Neuron (in vitro differentiated cells): Measurements from ENCODE around the gene PTPN20.

Experiments
- H2AFZ ChIP-seq: one replicate; pipeline ENCODE4 v1.6.1; 2013; ENCODE audit warnings: low read depth, mild to moderate bottlenecking, inconsistent platforms, low read length, moderate library complexity
- H3K27me3 ChIP-seq: one replicate; pipeline ENCODE4 v1.6.1; 2013; ENCODE audit warnings: low read length; ENCODE audit not compliant: insufficient read depth
- H3K36me3 ChIP-seq: one replicate; pipeline ENCODE4 v1.6.1; 2013; ENCODE audit warnings: low read length; ENCODE audit not compliant: insufficient read depth
- H3K4me1 ChIP-seq: one replicate; pipeline ENCODE4 v1.6.1; 2013; ENCODE audit warnings: low read length; ENCODE audit not compliant: insufficient read depth
- H3K4me3 ChIP-seq: 2 replicates; pipeline ENCODE4 v1.5.1; 2013; ENCODE audit warnings: mild to moderate bottlenecking, low read length, moderate library complexity
- H3K9me3 ChIP-seq: one replicate; pipeline ENCODE4 v1.6.1; 2013; ENCODE audit warnings: low read length

The PTPN20 gene

GRCh38 chr10:47027784-47028260, 116.6 kb downstream of the PTPN20 start:
- no peaks in the 10 kb centered on the region for H3K9me3 ChIP-seq
- H3K27me3 ChIP-seq: no peaks in the 10 kb centered on the region
- H3K36me3 ChIP-seq: no peaks in the 10 kb centered on the region
- no peak overlapping the region for H2AFZ ChIP-seq
- H3K4me3 ChIP-seq: no peak overlapping the region
- H3K4me1 ChIP-seq: no peaks in the 10 kb centered on the region

GRCh38 chr10:47028466-47028865, 117.2 kb downstream of the PTPN20 start:
- Histone ChIP-seq H2AFZ (no peak overlapping the region), H3K36me3 (no peaks in the 10 kb centered on the region), H3K4me3 (no peak overlapping the region), H3K4me1 (no peaks in the 10 kb centered on the region), H3K27me3 (no peaks in the 10 kb centered on the region), H3K9me3 (no peaks in the 10 kb centered on the region)

- Histone ChIP-seq H2AFZ (no peak overlapping the region), H3K4me3 (no peak overlapping the region)
Observed at GRCh38 chr10:47029181-47030009, 118.2 kb downstream of the PTPN20 start.

DNA sequence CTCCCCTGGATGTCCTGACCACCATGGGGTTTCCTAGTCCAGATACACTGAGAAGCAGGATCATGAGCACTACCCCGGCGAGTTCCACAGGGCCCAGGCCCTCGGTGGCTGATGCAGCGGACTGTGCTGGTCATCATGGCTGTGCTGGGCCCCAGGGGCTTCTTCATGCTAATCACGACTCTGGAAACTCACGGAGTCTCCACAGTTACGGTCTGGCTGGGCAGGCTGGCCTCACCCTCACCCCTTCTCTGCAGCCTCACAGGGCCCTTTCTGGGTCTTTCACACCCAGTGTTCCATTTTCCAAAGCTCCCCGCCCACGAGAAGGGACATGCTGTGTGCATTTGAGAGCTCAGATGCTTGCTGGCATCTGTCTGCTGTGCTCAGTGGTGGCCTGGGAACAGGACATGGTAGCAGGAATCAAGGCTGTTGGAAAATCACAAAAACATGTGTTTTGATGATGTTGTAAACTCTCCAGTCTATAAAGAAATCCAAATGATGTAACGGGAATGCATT, 119.0 kb downstream of the PTPN20 start:
- Histone ChIP-seq H3K27me3 (no peaks in the 10 kb centered on the region), H3K36me3 (no peaks in the 10 kb centered on the region), H3K4me1 (no peaks in the 10 kb centered on the region), H3K4me3 (no peak overlapping the region), H2AFZ (no peak overlapping the region), H3K9me3 (no peaks in the 10 kb centered on the region)

More at GRCh38 chr10:47029181-47030009, 118.2 kb downstream of the PTPN20 start:
- no peaks in the 10 kb centered on the region for H3K4me1 ChIP-seq
- H3K27me3 ChIP-seq: no peaks in the 10 kb centered on the region
- H3K36me3 ChIP-seq: no peaks in the 10 kb centered on the region
- H3K9me3 ChIP-seq: no peaks in the 10 kb centered on the region

DNA sequence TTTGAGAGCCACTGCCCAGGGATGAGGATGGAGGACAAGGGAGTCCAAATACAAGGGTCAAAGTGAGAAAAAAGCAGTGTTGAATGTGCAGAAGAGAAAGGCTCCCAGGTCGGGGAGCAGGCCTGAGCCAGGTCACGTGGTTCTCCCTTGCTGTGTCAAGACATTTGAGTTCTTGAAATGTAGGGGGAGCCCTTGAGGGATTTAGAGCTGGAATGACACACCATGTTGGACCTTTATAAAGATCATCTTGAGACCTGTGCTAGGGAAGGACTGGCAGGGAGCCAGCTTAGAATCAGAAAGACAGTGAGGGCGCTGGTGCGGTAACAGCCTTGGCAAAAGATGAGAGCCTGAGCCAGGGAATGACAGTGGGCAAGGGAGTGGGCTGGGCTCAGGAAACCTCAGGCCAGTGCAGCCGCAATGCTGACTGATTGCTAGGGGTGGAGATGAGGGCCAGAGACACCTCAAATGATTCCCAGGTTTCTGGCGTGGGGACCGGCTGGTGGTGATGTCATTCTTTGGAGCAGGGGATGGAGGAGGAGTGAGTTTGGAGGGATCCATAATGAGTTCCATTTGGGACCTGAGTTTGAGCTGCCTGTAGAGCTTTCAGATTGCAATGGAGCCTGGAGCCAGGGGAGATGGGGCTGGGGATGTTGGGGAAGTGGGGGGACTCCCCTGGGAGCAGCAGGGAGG, 120.1 kb downstream of the PTPN20 start:
- Histone ChIP-seq H3K4me1 (no peaks in the 10 kb centered on the region), H3K4me3 (no peak overlapping the region), H3K9me3 (no peaks in the 10 kb centered on the region), H3K36me3 (no peaks in the 10 kb centered on the region), H3K27me3 (no peaks in the 10 kb centered on the region), H2AFZ (no peak overlapping the region)

GRCh38 chr10:47031901-47032465, 120.8 kb downstream of the PTPN20 start:
- Histone ChIP-seq H3K36me3 (no peaks in the 10 kb centered on the region), H3K4me3 (no peak overlapping the region), H3K27me3 (no peaks in the 10 kb centered on the region), H3K9me3 (no peaks in the 10 kb centered on the region), H2AFZ (no peak overlapping the region), H3K4me1 (no peaks in the 10 kb centered on the region)

DNA sequence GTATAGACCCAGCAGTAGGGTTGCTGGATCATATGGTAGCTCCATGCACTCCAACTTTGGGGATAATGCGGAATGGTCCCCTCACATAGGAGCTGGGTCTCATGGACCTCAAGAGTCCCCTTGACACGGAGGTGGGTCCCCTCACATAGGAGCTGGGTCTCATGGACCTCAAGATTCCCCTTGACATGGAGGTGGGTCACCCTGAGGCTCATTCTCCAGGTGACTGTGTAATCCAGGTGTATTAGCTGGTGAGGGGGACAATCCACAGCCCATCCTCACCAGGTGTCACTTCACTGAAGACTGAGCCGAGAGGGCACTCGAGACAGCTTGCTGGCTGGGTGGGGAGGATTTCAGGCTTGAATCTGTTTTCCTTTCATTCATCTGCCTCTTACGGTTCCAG, 121.9 kb downstream of the PTPN20 start:
- no peaks in the 10 kb centered on the region for H3K4me1 ChIP-seq
- H3K27me3 ChIP-seq: no peaks in the 10 kb centered on the region
- no peak overlapping the region for H2AFZ ChIP-seq
- H3K9me3 ChIP-seq: no peaks in the 10 kb centered on the region
- no peak overlapping the region for H3K4me3 ChIP-seq
- H3K36me3 ChIP-seq: no peaks in the 10 kb centered on the region

- H3K36me3 ChIP-seq: no peaks in the 10 kb centered on the region
- no peak overlapping the region for H2AFZ ChIP-seq
- no peak overlapping the region for H3K4me3 ChIP-seq
- no peaks in the 10 kb centered on the region for H3K9me3 ChIP-seq
- no peaks in the 10 kb centered on the region for H3K27me3 ChIP-seq
- H3K4me1 ChIP-seq: no peaks in the 10 kb centered on the region
Observed at GRCh38 chr10:47033541-47034270, 122.5 kb downstream of the PTPN20 start.

GRCh38 chr10:47034441-47035051, 123.3 kb downstream of the PTPN20 start:
- no peaks in the 10 kb centered on the region for H3K36me3 ChIP-seq
- H3K9me3 ChIP-seq: no peaks in the 10 kb centered on the region
- peaks cover 3% of the 10 kb centered on the region for H3K4me1 ChIP-seq
- H3K4me3 ChIP-seq: no peak overlapping the region
- H3K27me3 ChIP-seq: no peaks in the 10 kb centered on the region
- H2AFZ ChIP-seq: no peak overlapping the region

- no peak overlapping the region for H2AFZ ChIP-seq
- H3K36me3 ChIP-seq: no peaks in the 10 kb centered on the region
- no peak overlapping the region for H3K4me3 ChIP-seq
- peaks cover 3% of the 10 kb centered on the region for H3K4me1 ChIP-seq
- no peaks in the 10 kb centered on the region for H3K9me3 ChIP-seq
- H3K27me3 ChIP-seq: no peaks in the 10 kb centered on the region
Observed at GRCh38 chr10:47035171-47035818, 124.1 kb downstream of the PTPN20 start.

DNA sequence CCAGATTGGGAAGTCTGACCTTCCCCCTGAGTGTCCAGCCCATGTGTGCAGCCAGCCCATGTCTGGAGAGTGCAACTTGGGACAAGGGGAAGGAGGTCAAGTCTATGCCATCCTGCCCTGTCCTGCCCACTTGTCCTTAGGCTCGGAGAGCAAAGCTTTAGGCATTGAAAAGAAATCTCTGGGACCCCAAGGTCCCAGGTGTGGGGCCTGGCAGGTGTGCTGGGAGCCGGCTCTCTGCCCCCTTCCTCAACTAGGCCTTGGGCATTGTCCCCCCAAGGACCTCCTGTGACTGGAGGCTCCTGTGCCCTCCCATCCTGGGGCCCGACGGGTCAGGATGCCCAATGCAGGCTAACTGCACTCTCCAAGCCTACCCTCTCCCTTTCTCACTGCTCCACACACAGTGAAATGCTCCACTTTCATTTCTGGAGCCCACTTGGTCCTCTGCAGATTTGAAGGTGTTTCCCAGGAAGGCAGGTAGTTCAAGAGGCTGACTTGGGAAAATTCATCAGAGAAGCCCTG, 124.7 kb downstream of the PTPN20 start:
- H3K36me3 ChIP-seq: no peaks in the 10 kb centered on the region
- no peaks in the 10 kb centered on the region for H3K27me3 ChIP-seq
- no peak overlapping the region for H2AFZ ChIP-seq
- no peaks in the 10 kb centered on the region for H3K9me3 ChIP-seq
- no peak overlapping the region for H3K4me3 ChIP-seq
- peaks cover 3% of the 10 kb centered on the region for H3K4me1 ChIP-seq

GRCh38 chr10:47036771-47037170, 125.5 kb downstream of the PTPN20 start:
- Histone ChIP-seq H3K9me3 (no peaks in the 10 kb centered on the region), H3K27me3 (no peaks in the 10 kb centered on the region), H3K4me1 (peaks cover 3% of the 10 kb centered on the region), H3K4me3 (no peak overlapping the region), H3K36me3 (no peaks in the 10 kb centered on the region), H2AFZ (no peak overlapping the region)
